Transverse colon (tissue), 3 donors: ENCODE results near the gene HELZ2.

Experiments used
- CTCF ChIP-seq, 5 experiments: fragments of 200-600 bp in 3 of 5; fragments of 450-650 bp in 2 of 5; sonication (generic) in 3 of 5; IDR thresholded peaks; 1 replicate in 2 of 5; 2 replicates in 3 of 5; pipeline ENCODE4 v1.5.1; 2016 to 2017; ENCODE audit warnings: antibody characterized with exemption in 5 of 5, inconsistent platforms in 3 of 5, mild to moderate bottlenecking in 2 of 5, moderate library complexity in 1 of 5
- EP300 ChIP-seq: sonication (generic); formaldehyde crosslinking; IDR thresholded peaks from one replicate; pipeline ENCODE4 v1.6.1; 2017; ENCODE audit warnings: antibody characterized with exemption, low read depth
- POLR2A ChIP-seq: fragments of 450-650 bp; IDR thresholded peaks from one replicate; pipeline ENCODE4 v1.6.1; 2016; ENCODE audit warnings: antibody characterized with exemption, mild to moderate bottlenecking, moderate library complexity

DNA sequence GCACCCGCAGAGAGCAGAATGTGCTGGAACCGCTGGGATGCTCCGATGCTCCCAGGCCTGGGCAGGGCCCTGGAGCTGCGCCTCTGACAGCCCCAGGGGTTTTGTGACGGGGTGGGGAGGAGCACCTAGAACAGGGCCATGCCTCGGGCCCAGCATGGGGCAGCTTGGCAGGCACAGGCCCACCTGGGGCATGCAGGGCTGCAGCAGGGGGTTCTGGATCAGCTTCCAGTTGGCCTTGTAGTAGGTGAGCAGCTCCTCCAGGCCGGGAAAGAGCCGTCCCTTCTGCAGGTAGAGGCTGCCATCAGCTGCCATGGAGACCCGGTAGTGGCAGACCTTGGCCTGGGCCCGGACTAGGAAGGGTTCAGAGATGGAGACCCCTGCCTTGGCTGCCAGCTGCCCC lies 30.9 kb downstream of the HELZ2 start:
- TF ChIP-seq EP300 (no peak), POLR2A (no peak), CTCF (IDR thresholded peaks at IDR 0.05) (no peak)
